ENCODE data around the gene MYO5C. TPM values are rescaled to one million over a fixed set of nuclear protein-coding genes. Genes with fewer than 3 reads are reported as not detected.

MYO5C gene
- total RNA-seq, 1 donor from 2014 or later = 22.9 TPM

GRCh38 chr15:52280326-52281084 is 15.1 kb downstream of the MYO5C start:
- Mint-ChIP-seq H3K27me3 (ENCODE audit: unreplicated experiment) (peaks cover 4% of the 10 kb centered on the region), H3K27ac (ENCODE audit: unreplicated experiment) (no peak overlapping the region), H3K4me3 (ENCODE audit: unreplicated experiment) (no peak overlapping the region), H3K4me1 (ENCODE audit: unreplicated experiment) (no peaks in the 10 kb centered on the region), H3K36me3 (ENCODE audit: low read depth, unreplicated experiment) (peaks cover 28% of the 10 kb centered on the region), H3K9me3 (ENCODE audit: unreplicated experiment) (no peaks in the 10 kb centered on the region)
- no peak for TF ChIP-seq CTCF (IDR thresholded peaks at IDR 0.05; ENCODE audit: unreplicated experiment)
- no peak for DNase-seq (ENCODE audit: low spot score)

DNA sequence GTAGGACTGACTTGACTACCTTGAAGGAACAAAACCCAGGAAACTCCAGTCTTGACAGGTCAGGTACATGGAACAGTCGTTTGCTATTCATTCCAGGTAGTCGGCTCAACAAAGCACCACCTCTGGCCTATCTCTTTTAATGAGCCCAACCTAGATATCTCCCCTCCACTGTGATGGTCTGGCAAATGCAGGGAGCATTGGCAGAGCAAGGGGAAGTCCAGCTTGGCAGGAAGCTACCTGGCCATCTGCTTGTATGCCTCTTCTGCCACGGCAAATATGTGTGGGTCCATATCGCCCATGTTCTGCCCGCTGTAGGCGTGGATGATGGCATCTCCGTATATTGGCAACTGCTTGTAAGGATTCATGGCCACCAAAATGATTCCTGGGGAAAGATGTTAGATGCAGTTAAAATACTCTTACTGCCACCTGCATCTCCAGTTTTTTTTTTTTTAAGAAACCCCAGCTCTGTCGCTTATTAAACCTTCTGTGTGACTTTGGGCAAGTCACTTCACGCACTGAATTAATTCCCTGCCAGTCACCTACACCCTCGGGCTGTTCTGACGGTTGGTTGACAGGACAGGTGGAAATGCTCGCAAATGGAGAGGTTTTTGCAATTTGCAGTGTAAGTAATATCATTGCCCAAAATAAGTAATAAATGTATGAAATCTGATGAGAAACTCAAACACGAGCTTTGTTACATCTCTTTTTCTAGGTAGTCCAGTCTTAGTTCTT is 16.8 kb downstream of the MYO5C start:
- peaks cover 4% of the 10 kb centered on the region for H3K27me3 Mint-ChIP-seq (ENCODE audit: unreplicated experiment)
- no peak overlapping the region for H3K4me3 Mint-ChIP-seq (ENCODE audit: unreplicated experiment)
- peaks cover 25% of the 10 kb centered on the region for H3K36me3 Mint-ChIP-seq (ENCODE audit: low read depth, unreplicated experiment)
- no peaks in the 10 kb centered on the region for H3K4me1 Mint-ChIP-seq (ENCODE audit: unreplicated experiment)
- DNase-seq (ENCODE audit: low spot score) = no peak
- H3K9me3 Mint-ChIP-seq (ENCODE audit: unreplicated experiment) = no peaks in the 10 kb centered on the region
- H3K27ac Mint-ChIP-seq (ENCODE audit: unreplicated experiment) = no peak overlapping the region
- TF ChIP-seq CTCF (IDR thresholded peaks at IDR 0.05; ENCODE audit: unreplicated experiment) = no peak

GRCh38 chr15:52278135-52278534 is 17.5 kb downstream of the MYO5C start:
- DNase-seq (ENCODE audit: low spot score) = no peak
- H3K36me3 Mint-ChIP-seq (ENCODE audit: low read depth, unreplicated experiment) = peaks cover 25% of the 10 kb centered on the region
- no peak for TF ChIP-seq CTCF (IDR thresholded peaks at IDR 0.05; ENCODE audit: unreplicated experiment)
- H3K27me3 Mint-ChIP-seq (ENCODE audit: unreplicated experiment) = peaks cover 4% of the 10 kb centered on the region
- no peaks in the 10 kb centered on the region for H3K9me3 Mint-ChIP-seq (ENCODE audit: unreplicated experiment)
- H3K27ac Mint-ChIP-seq (ENCODE audit: unreplicated experiment) = no peak overlapping the region
- H3K4me1 Mint-ChIP-seq (ENCODE audit: unreplicated experiment) = no peaks in the 10 kb centered on the region
- no peak overlapping the region for H3K4me3 Mint-ChIP-seq (ENCODE audit: unreplicated experiment)

DNA sequence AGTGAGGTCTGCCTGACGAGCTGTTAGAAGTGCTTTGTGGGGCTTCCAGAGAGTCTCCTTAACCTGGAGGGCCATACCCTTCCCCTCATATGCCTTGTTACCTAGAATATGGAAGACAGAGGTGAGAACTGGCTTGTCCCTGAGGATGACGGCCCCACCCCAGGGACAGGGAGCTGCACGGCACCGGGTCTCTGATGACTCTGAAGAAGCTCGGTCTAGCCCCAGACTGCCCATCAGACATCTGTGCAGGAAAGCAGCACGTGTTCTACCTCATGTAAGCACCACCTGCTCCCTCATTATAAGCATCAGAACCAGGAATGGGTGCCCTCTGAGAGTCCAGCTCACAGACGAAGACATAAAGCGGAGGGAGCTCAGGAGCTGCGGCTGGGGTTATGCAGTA is 18.0 kb downstream of the MYO5C start:
- TF ChIP-seq CTCF (IDR thresholded peaks at IDR 0.05; ENCODE audit: unreplicated experiment) = no peak
- Mint-ChIP-seq H3K4me3 (ENCODE audit: unreplicated experiment) (no peak overlapping the region), H3K36me3 (ENCODE audit: low read depth, unreplicated experiment) (peaks cover 27% of the 10 kb centered on the region), H3K27ac (ENCODE audit: unreplicated experiment) (no peak overlapping the region), H3K4me1 (ENCODE audit: unreplicated experiment) (no peaks in the 10 kb centered on the region), H3K9me3 (ENCODE audit: unreplicated experiment) (no peaks in the 10 kb centered on the region), H3K27me3 (ENCODE audit: unreplicated experiment) (peaks cover 4% of the 10 kb centered on the region)
- DNase-seq (ENCODE audit: low spot score) = no peak

GRCh38 chr15:52276256-52276770 is 19.3 kb downstream of the MYO5C start:
- Mint-ChIP-seq H3K4me3 (ENCODE audit: unreplicated experiment) (no peak overlapping the region), H3K27me3 (ENCODE audit: unreplicated experiment) (peaks cover 4% of the 10 kb centered on the region), H3K27ac (ENCODE audit: unreplicated experiment) (no peak overlapping the region), H3K4me1 (ENCODE audit: unreplicated experiment) (no peaks in the 10 kb centered on the region), H3K9me3 (ENCODE audit: unreplicated experiment) (no peaks in the 10 kb centered on the region), H3K36me3 (ENCODE audit: low read depth, unreplicated experiment) (peaks cover 28% of the 10 kb centered on the region)
- no peak for TF ChIP-seq CTCF (IDR thresholded peaks at IDR 0.05; ENCODE audit: unreplicated experiment)
- no peak for DNase-seq (ENCODE audit: low spot score)
